HL-60 (cell line): ENCODE measurements around the gene DHX34.
A peak's percentile ranks its signal among the peaks of the same experiment; 100 is the strongest.

Source experiments
- DNase-seq, 2 experiments: peaks; one replicate each; pipeline ENCODE4 v3.0.0-alpha.2; 2010 to 2020; ENCODE audit warnings: low read depth in 1 of 2, low spot score in 1 of 2
- H3K27ac ChIP-seq: fragments of 250-450 bp; sonication (Bioruptor Pico); replicated peaks from 2 replicates; pipeline ENCODE4 v1.5.1; 2020; ENCODE audit warnings: mild to moderate bottlenecking, moderate library complexity
- H3K27me3 ChIP-seq: fragments of 250-450 bp; sonication (Bioruptor Pico); 2 replicates; pipeline ENCODE4 v1.5.1; 2021; ENCODE audit warnings: mild to moderate bottlenecking, moderate library complexity; ENCODE audit not compliant: insufficient read depth, poor library complexity, severe bottlenecking
- H3K4me3 ChIP-seq: replicated peaks from 2 replicates; pipeline ENCODE4 v1.5.1; 2011; ENCODE audit warnings: mild to moderate bottlenecking, control low read depth, low read length; ENCODE audit not compliant: insufficient read depth
- CTCF ChIP-seq: IDR thresholded peaks from one replicate; pipeline ENCODE4 v1.5.1; 2011; ENCODE audit warnings: low read length, control low read depth, inconsistent platforms; ENCODE audit not compliant: insufficient read depth
- GABPA ChIP-seq: IDR thresholded peaks from 2 replicates; pipeline ENCODE4 v1.6.1; 2012; ENCODE audit warnings: low read depth
- POLR2AphosphoS5 ChIP-seq: IDR thresholded peaks from 2 replicates; pipeline ENCODE4 v1.6.1; 2012; ENCODE audit warnings: low read depth
- REST ChIP-seq: IDR thresholded peaks from 2 replicates; pipeline ENCODE4 v1.6.1; 2012; ENCODE audit warnings: low read depth; ENCODE audit not compliant: insufficient replicate concordance
- SPI1 ChIP-seq: IDR thresholded peaks from 2 replicates; pipeline ENCODE4 v1.6.1; 2012; ENCODE audit warnings: low read depth, mild to moderate bottlenecking, borderline replicate concordance

DHX34 gene

DNA sequence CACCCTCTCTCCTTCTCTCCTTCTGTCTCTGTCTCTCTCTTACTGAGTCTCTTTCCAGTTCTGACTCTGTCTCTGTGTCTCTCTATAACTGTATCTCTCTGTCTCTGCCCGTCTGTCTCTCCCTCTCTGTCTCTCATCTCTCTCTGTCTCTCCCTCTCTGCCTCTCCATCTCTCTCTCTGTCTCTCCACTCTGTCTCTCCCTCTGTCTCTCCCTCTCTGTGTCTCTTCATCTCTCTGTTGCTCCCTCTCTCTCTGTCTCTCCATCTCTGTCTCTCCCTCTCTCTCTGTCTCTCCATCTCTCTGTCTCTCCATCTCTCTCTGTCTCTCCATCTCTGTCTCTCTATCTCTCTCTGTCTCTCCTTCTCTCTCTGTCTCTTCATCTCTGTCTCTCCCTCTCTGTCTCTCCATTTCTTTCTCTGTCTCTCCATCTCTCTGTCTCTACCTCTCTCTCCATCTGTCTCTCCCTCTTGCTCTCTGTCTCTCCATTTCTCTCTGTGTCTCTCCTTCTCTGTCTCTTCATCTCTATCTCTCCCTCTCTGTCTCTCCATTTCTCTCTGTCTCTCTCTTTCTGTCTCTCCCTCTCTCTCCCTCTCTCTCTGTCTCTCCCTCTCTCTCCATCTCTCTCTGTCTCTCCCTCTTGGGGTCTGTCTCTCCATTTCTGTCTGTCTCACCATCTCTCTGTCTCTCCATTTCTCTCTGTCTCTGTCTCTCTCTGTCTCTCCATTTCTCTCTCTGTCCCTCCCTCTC lies 73.5 kb downstream of the DHX34 start:
- TF ChIP-seq SPI1 (no peak), REST (no peak), GABPA (no peak), POLR2AphosphoS5 (no peak), CTCF (no peak)
- Histone ChIP-seq H3K27ac (no peak overlapping the region), H3K27me3 (peaks cover 59% of the 10 kb centered on the region), H3K4me3 (no peak overlapping the region)
- no peak for DNase-seq

DNA sequence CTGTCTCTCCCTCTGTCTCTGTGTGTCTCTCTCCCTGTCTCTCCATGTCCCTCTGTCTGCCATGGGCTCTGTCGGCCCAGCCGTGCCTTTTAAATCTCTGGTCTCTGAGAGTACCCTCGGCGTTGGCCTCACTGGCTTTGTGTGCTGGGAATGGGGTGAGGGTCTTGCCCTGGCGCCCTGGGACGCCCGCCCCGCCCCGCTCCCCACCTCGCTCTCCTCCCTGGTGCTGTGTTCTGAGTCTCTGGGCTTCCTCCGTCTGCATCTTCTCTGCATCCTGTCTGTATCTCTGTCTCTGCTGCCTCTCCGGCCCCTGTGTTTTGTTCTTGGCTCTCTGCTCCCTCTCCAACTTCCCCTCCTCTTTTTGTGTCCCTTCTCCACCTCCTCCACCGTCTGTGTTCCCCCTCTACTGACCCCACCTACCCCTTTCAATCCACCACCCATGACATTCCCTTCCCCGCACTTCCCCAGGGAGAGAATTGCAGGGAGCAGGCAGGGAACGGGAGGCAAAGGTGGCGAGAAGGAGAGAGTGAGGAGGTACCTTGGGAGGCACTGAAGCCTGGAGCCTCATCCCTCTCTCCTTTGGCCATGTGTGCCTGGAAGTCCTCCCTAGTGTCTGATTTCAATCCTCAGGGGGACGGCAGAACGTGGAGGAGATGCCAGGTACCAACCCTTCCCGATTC lies 74.2 kb downstream of the DHX34 start:
- TF ChIP-seq CTCF: no peak
- no peak for TF ChIP-seq POLR2AphosphoS5
- TF ChIP-seq REST: no peak
- no peak for TF ChIP-seq GABPA
- no peak for TF ChIP-seq SPI1
- no peak overlapping the region for H3K27ac ChIP-seq
- peaks cover 57% of the 10 kb centered on the region for H3K27me3 ChIP-seq
- H3K4me3 ChIP-seq: no peak overlapping the region
- DNase-seq: no peak

DNA sequence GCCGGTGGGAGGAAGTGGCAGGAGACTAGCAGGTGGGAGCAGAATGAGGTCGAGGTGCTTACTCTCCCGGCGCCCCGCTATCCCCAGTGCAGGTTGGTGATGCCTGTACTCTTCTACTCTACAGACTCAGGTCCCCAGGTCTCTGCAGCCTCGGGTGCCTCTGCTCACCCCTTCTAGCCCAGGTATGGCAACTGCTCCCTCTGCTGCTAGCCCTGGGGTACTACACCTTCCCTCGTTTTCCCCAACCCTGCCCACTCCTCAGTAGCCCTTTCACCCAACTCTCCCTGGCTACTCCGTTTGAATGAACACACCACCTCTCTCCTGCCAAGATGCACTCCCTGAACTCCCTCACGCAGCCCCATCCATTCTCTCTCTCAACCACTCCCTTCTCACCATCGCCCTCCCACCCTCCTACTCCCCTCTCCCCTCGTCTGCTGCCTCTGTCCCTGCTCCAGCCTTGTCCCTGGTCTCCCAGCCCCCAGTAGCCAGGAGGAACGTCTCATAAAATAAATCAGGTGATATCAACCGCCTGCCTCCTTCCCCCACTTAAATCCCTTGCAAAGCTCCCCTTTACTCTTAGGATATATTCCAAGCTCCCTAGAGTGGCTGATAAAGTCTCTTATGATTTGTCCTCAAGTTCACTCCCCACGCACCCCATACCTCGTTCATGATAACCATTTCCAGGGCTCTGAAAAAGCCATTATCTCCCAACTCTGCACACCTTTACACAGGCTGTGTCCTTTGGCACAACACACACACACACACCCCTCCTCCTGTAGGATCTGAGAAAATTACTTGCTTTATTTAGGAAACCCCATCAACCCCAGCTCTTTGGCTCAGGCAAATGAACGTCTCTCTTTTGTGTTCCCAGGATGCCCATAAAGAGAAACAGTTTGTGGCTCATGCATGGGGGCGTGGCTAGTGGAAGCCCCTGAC lies 78.4 kb downstream of the DHX34 start:
- peak in 1 of 2 experiments; percentile 54 for DNase-seq
- no peak overlapping the region for H3K4me3 ChIP-seq

More for the DNA sequence above, 78.4 kb downstream of the DHX34 start:
- TF ChIP-seq REST (no peak), CTCF (peak; percentile 70)
- H3K27me3 ChIP-seq: peaks cover 43% of the 10 kb centered on the region
- H3K27ac ChIP-seq: no peak overlapping the region
